GM19397 (cell line): ENCODE measurements around the gene PPP1R27.

Source experiments
- ATAC-seq: cut with Tn5 transposase; IDR thresholded peaks from one replicate; pipeline ENCODE4 v1.9.1; 2021; ENCODE audit warnings: mild to moderate bottlenecking, moderate library complexity; ENCODE audit not compliant: unreplicated experiment

Gene PPP1R27

DNA sequence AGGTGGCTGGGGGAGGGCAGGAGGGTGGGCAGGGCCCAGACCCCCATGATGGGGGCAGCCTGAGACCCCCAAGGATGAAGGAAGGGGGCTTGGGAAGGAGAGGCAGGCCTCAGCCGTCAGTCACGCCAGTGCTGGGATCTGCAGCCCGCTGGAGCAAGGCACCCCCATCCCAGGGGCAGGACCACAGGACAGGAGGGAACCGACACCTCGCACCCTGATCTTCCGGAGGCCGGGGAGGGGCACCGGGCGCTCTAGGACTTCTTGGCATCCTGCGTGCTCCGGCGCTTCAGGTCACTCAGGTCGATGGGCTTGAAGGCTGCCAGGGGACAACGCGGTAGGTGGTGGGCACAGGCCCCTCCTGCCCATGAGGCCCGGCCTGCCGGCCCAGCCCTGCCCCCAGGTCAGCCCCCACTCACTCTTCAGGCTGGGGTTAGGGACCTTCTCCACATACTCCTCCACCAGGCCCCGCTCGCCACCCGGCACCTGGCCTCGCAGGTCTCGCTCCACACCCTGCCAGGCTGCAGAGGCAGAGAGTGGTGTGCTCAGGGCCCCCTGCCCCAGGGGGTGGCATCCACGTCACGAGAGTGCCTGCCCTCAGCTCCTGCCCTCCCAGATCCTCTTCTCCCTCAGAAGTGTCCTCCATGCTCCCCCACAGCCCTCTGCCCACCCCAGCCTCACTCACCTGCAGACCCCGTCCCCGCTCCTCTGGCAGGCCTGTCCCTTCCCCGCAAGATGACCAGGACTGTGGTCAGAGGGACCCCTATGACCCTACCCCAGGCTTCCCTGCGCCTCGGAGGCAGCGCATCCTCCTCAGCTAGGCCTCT, 11.6 kb downstream of the PPP1R27 start:
- ATAC-seq = no peak

DNA sequence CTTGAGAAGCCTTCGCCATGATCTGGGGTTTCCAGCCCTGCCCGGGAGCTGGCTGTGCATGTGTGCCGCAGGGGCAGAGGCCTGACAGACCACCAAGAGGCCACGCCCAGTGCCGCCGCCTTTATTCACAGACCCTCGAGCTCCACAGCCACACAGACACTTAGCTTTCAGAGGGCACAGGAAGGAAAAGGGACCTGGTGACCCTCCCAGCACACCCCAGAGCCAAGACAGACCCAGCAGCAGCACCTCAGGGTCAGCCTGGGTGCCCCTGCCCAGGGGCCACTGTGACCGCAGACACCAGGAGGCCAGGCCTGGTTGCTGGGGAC, 12.6 kb downstream of the PPP1R27 start:
- ATAC-seq = no peak

GRCh38 chr17:81821603-81822311, 13.1 kb downstream of the PPP1R27 start:
- ATAC-seq = no peak

- ATAC-seq = no peak
Observed at GRCh38 chr17:81821147-81821546, 13.7 kb downstream of the PPP1R27 start.

DNA sequence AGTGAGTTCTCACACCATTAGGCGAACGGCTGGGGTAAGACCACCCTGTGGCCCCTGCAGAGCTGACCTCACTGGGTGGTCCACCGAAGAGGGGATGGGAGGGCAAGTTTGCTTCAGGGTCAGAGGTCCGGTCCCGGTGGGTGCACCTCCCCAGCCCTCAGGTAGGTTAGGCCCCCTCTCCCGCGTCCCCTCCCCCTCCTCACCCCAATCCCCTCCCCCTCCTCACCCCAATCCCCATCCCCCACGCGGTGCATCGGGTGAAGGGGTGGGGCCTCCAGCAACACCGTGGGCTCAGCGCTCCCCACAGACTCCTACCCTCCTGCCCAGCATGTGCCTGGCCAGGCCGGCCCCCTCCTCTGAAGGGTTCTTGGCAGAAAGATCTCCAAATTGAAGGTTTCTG, 15.1 kb downstream of the PPP1R27 start:
- no peak for ATAC-seq

GRCh38 chr17:81817758-81818147, 17.1 kb downstream of the PPP1R27 start:
- ATAC-seq = no peak

GRCh38 chr17:81815646-81815986, 19.2 kb downstream of the PPP1R27 start:
- no peak for ATAC-seq

DNA sequence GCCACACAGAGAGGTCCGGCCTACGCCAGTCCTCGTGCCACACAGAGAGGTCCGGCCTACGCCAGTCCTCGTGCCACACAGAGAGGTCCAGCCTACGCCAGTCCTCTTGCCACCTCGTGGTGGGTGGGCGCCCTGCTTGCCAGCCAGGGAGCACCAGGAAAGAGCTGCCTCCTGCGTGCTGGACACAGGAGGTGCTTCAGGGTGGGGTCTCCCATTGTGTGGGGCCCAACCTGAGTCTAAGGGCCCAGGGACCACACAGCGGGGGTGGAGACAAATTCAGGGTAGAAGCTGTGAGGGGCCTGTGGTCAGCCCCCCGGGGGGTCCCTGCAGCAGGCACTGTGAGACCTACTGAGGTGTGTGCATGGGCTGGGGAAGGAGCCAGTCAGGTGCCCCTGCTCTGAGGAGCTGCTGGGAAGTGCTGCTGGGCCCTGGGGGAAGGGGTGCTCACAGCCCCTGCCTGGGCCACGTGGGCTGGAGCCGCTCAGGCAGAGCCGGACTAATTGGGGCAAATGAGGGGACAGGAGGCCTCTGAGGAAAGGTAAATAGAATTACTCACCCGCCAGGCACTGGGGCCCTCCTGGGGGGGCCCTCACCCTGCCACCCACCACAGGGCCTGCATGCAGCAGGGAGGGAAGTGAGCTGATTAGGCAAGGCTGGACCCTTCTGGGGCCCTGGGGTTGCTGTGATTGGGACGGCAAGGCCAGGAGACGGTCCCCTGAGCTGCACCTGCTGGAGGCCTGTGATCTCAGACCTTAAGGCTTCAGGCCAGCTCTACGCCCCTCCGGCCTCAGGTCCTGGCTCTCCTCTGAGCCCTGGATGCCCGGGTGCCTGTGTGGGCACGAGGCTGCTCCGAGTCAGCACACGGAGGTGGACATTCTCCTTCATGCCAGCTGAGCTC, 19.9 kb downstream of the PPP1R27 start:
- ATAC-seq = no peak

DNA sequence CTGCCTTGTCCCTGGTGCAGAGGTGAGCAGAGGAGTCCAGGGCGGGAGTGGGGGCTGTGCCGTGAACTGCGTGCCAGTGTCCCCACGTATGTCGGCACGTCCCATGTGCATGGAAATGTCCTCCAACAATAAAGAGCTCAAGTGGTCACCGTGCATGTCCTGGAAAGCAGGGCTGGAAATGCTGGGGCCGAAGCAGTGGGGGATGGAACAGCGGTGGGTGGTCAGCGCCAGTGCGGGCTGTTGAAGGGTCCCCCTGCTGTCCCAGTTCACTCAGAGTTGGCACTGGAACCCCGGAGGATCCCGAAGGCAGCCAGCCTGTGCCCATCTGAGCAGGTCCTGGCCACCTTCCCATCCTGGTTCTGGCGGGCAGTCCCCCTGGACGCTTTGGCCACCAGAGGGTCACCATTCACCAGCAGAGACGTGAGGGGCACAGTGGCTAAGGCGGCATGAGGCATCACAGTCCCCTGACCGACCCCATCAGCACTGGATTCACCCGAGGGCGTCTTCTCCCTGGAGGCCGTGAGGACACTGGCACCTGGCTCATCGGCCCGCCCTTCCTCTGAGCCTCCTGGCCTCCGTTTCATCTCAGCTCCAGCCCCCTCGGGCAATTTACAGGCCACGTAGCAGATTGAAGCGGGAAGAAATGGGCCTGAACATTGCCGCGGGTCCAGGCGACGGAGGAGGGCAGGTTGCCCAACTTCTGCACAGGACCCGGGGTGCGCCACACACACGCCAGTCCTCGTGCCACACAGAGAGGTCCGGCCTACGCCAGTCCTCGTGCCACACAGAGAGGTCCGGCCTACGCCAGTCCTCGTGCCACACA, 20.8 kb downstream of the PPP1R27 start:
- no peak for ATAC-seq

GRCh38 chr17:81813371-81813684, 21.5 kb downstream of the PPP1R27 start:
- no peak for ATAC-seq

- ATAC-seq = no peak
Observed at GRCh38 chr17:81812571-81813370, 22.1 kb downstream of the PPP1R27 start.

DNA sequence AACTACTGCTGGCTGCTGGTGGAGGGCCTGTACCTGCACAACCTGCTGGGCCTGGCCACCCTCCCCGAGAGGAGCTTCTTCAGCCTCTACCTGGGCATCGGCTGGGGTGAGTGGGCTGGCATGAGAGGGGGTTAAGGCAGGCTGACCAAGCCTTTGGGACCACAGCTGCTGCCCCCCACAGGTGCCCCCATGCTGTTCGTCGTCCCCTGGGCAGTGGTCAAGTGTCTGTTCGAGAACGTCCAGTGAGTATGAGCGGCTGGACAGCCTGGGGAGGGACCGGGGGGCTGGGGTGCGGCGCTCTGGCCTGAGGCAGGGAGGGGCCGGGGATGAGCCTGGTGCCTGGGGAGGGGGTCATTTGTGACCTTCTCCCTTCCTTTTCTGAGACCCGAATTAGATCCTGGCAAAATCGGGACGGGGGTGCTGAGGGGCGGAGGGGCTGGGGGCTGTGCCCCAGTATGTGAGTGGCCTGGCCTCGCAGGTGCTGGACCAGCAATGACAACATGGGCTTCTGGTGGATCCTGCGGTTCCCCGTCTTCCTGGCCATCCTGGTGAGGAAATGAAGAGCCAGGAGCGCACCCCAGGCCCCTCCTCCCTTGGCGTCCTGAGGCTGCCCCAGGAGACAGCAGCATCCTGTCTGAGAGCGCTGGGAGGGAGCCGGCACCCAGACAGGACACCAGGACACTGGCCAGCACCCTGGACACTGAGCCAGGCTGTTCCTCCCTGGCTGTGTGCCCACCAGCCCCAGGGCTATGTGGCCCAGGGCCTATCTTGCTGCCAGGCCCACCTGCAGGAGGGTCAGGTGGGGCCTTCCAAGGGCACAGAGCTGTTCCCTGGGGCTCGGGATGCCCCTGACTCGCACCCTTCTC, 22.9 kb downstream of the PPP1R27 start:
- ATAC-seq = no peak

GRCh38 chr17:81810892-81811704, 23.8 kb downstream of the PPP1R27 start:
- no peak for ATAC-seq

GRCh38 chr17:81810476-81810875, 24.4 kb downstream of the PPP1R27 start:
- no peak for ATAC-seq

DNA sequence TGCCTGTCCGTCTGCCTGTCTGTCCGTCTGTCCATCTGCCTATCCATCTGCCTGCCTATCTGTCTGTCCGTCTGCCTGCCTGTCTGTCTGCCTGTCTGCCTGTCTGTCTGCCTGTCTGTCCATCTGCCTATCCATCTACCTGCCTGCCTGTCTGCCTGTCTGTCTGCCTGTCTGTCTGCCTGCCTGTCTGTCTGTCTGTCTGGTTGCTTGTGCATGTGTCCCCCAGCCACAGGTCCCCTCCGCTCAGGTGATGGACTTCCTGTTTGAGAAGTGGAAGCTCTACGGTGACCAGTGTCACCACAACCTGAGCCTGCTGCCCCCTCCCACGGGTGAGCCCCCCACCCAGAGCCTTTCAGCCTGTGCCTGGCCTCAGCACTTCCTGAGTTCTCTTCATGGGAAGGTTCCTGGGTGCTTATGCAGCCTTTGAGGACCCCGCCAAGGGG, 25.3 kb downstream of the PPP1R27 start:
- no peak for ATAC-seq

- no peak for ATAC-seq
Observed at GRCh38 chr17:81808778-81809555, 25.9 kb downstream of the PPP1R27 start.

DNA sequence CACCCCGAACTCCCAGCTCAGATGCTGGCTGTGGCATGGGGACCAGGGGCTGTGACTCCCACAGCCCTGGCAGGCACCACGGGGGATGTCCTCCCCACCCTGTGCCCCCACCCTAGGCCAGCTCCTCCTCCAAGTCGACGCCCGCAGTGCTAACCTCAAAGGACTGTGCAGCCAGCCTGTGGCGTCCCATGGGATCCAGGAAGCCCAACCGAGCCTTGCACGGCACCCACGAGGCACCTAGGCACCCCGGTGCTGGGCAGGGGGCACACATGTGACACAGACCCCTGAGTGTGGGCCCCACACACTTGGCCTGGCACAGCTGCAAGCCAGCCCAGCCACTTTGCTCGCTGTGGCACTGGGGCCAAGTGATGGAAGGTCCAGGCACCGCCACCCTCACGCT, 27.0 kb downstream of the PPP1R27 start:
- ATAC-seq = no peak
